ENCODE measurements around the gene PDE8A.

GRCh38 chr15:84950570-84951111, 31.0 kb upstream of the PDE8A start:
- TF ChIP-seq GATA3 (IDR thresholded peaks at IDR 0.05; ENCODE audit: low read depth, low read length) (no peak), GATA2 (IDR thresholded peaks at IDR 0.05; ENCODE audit: low read depth, low read length) (no peak)
